ENCODE results near the gene CHAT.

DNA sequence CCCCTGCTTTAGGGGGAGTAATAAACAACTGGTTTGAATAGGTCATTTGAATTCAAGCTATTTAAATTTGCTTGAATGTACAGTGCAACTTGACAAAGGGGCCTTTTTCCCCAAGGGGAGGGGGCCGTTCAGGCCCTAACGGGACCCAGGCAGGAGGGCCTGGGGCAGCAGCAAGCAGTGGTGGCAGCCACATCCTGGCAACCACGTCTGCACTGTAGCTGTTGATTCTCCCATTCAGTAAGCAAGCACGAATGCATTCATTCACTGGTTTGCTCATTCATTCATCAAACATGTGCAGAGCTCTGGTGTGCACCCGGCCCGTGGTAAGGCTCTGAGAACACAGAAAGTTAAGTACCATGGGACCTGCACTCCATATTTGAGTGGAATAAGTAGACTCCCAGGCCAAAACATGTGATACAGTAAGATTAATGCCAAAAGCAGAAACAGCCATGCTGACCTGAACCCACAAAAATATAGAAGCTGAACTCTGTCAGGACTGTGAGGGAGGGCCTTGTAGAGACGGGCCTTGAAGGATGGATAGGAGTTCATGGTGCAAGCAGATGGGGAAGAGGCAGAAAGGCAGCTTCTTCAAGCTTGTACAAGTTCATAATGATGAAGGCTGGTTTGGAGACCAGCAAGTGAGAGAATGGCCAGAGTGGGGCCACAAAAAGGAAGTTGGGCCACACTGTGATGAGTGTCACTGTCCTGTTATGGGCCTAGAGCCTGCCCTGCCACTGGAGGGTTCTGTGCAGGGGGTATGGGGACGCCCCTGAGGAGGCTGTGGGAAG lies 36.3 kb downstream of the CHAT start:
- TF ChIP-seq, protein P1, sequence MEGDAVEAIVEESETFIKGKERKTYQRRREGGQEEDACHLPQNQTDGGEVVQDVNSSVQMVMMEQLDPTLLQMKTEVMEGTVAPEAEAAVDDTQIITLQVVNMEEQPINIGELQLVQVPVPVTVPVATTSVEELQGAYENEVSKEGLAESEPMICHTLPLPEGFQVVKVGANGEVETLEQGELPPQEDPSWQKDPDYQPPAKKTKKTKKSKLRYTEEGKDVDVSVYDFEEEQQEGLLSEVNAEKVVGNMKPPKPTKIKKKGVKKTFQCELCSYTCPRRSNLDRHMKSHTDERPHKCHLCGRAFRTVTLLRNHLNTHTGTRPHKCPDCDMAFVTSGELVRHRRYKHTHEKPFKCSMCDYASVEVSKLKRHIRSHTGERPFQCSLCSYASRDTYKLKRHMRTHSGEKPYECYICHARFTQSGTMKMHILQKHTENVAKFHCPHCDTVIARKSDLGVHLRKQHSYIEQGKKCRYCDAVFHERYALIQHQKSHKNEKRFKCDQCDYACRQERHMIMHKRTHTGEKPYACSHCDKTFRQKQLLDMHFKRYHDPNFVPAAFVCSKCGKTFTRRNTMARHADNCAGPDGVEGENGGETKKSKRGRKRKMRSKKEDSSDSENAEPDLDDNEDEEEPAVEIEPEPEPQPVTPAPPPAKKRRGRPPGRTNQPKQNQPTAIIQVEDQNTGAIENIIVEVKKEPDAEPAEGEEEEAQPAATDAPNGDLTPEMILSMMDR (IDR thresholded peaks at IDR 0.05) = no peak
- no peak for TF ChIP-seq POLR2A (IDR thresholded peaks at IDR 0.05)

Data from adrenal gland (tissue), 5 donors.